T-cell (primary cell): ENCODE data around the gene HEMK1. TPM values are rescaled to one million over a fixed set of nuclear protein-coding genes. Genes with fewer than 3 reads are reported as not detected.

ENCODE experiments used
- ATAC-seq, 4 experiments: fragments of 200-7000 bp in 3 of 4; fragments of 150-1000 bp in 1 of 4; cut with Tn5 transposase; replicated peaks in 1 of 4; 1 replicate in 3 of 4; 2 replicates in 1 of 4; pipeline ENCODE4 v1.10.0; 2021; ENCODE audit warnings: moderate library complexity in 3 of 4, mild to moderate bottlenecking in 2 of 4, moderate number of reproducible peaks in 1 of 4
- CTCF ChIA-PET, 2 donors: fragments of 300-600 bp; sonication (Branson Sonifier 250); formaldehyde crosslinking; loops; one replicate each; lab custom pipeline; 2022; ENCODE audit warnings: antibody characterized with exemption in 2 of 2; lab: Charles Lee
- POLR2A ChIA-PET, 2 donors: fragments of 300-600 bp; sonication (Branson Sonifier 250); formaldehyde crosslinking; loops; one replicate each; lab custom pipeline; 2022; ENCODE audit warnings: antibody characterized with exemption in 2 of 2; lab: Charles Lee
- DNase-seq, 35 experiments: peaks; one replicate each; pipeline versions ENCODE4 v3.0.0 to v3.0.0-alpha.2; 2013 to 2023
- H3K27ac ChIP-seq: one replicate; pipeline ENCODE4 v1.5.1; 2013; ENCODE audit warnings: low read length
- H3K27me3 ChIP-seq, 2 experiments: replicated peaks in 1 of 2; 1 replicate in 1 of 2; 2 replicates in 1 of 2; pipeline versions ENCODE4 v1.6.1 to v1.7.0; 2013; ENCODE audit warnings: low read length in 1 of 2, mixed read lengths in 1 of 2; ENCODE audit not compliant: control insufficient read depth in 2 of 2, insufficient read depth in 2 of 2; ENCODE audit errors: extremely low read depth in 1 of 2
- H3K36me3 ChIP-seq, 2 donors: 1 replicate in 1 of 2; 2 replicates in 1 of 2; pipeline versions ENCODE4 v1.6.1 to v1.7.0; 2013; ENCODE audit warnings: low read length in 1 of 2; ENCODE audit not compliant: control insufficient read depth in 2 of 2, insufficient read depth in 1 of 2; ENCODE audit errors: extremely low read depth in 1 of 2
- H3K4me1 ChIP-seq, 2 experiments: 1 replicate in 1 of 2; 2 replicates in 1 of 2; pipeline versions ENCODE4 v1.6.1 to v1.7.0; 2013; ENCODE audit warnings: low read length in 2 of 2, mixed read lengths in 1 of 2; ENCODE audit not compliant: insufficient read depth in 2 of 2, control insufficient read depth in 1 of 2; ENCODE audit errors: extremely low read depth in 1 of 2
- H3K4me3 ChIP-seq, 2 donors: 1 replicate in 1 of 2; 2 replicates in 1 of 2; pipeline versions ENCODE4 v1.5.1 to v1.7.0; 2013; ENCODE audit warnings: mild to moderate bottlenecking in 2 of 2, low read length in 1 of 2, moderate library complexity in 1 of 2; ENCODE audit not compliant: control insufficient read depth in 1 of 2; ENCODE audit errors: extremely low read depth in 1 of 2
- H3K9me3 ChIP-seq: 2 replicates; pipeline ENCODE4 v1.7.0; 2013
- H3K27ac Mint-ChIP-seq, 2 donors: one replicate each; pipeline ENCODE4 v1.8.0; 2020 to 2021; ENCODE audit warnings: mild to moderate bottlenecking in 2 of 2, mixed read lengths in 2 of 2
- H3K27me3 Mint-ChIP-seq, 2 donors: one replicate each; pipeline ENCODE4 v1.8.0; 2021 to 2022; ENCODE audit warnings: mixed read lengths in 2 of 2
- H3K36me3 Mint-ChIP-seq: one replicate; pipeline ENCODE4 v1.8.0; 2021; ENCODE audit warnings: mixed read lengths
- H3K4me1 Mint-ChIP-seq, 3 donors: one replicate each; pipeline ENCODE4 v1.8.0; 2020 to 2022; ENCODE audit warnings: mixed read lengths in 3 of 3, mild to moderate bottlenecking in 1 of 3
- H3K4me3 Mint-ChIP-seq, 3 donors: one replicate each; pipeline ENCODE4 v1.8.0; 2020 to 2022; ENCODE audit warnings: mild to moderate bottlenecking in 3 of 3, mixed read lengths in 3 of 3, moderate library complexity in 3 of 3
- H3K9me3 Mint-ChIP-seq, 3 donors: one replicate each; pipeline ENCODE4 v1.8.0; 2020 to 2022; ENCODE audit warnings: mixed read lengths in 3 of 3
- WGBS: methylation state at CpG from one replicate; pipeline ENCODE4 v1.1.5; 2013; ENCODE audit warnings: missing lambda C conversion rate; ENCODE audit not compliant: insufficient coverage; 5-methylcytosine and 5-hydroxymethylcytosine counted together
- total RNA-seq, 35 experiments: library from RNA in 6 of 35; stranded (reverse) in 6 of 35; fragments of 120-200 nt in 1 of 35; gene quantifications; one replicate each; pipeline versions ENCODE4 v1.2.1 to v1.2.4 and lab custom pipeline; 2013 to 2026

HEMK1 gene
- total RNA-seq, 5 donors from 2014 or later (not counting 1 experiment from before 2014, with no cell fraction given), result 35.5 to 66.6 (median 42.0) TPM

DNA sequence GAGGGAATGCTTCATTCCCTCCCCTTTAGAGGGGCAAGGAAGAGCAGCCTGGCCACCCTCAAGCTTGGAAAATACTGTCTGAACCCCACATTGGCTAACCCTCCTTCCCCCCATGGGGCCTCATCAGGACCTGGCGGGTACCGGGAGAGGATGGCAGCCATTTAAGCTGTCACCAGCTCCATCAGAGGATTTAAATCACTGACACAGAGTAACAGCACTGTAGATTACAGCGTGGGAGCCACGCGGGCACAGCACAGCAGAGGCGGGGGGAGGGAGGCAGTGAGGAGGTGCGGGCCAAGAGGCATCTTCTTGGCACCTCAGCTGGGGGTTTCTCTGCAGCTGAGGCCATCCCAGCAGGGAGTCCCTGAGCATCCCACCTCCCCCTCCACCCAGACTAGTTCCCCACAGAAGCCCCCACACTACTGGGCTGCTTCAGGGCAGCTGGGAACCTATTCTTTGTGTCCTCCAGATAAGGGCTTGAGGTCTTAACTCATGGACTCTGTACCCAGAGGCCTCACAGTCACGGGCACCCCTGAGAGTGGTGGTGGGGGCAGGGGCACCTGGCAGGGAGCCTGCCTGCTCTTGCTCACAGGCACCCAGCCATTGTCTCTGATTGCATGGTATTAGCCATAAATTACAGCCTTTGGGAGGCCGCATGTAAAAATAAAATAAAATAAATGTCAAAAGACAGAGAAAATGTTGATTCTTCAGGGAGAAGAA is 44.0 kb upstream of the HEMK1 start:
- H3K27ac ChIP-seq, result no peak overlapping the region
- CTCF ChIA-PET, result interaction anchor here in 1 of 2 donors (0.6 kb wide), 1 partner anchor 10 kb away, joined by 5 read pairs; no protein-coding TSS in a partner anchor
- H3K4me3 Mint-ChIP-seq, result no peak overlapping the region

DNA sequence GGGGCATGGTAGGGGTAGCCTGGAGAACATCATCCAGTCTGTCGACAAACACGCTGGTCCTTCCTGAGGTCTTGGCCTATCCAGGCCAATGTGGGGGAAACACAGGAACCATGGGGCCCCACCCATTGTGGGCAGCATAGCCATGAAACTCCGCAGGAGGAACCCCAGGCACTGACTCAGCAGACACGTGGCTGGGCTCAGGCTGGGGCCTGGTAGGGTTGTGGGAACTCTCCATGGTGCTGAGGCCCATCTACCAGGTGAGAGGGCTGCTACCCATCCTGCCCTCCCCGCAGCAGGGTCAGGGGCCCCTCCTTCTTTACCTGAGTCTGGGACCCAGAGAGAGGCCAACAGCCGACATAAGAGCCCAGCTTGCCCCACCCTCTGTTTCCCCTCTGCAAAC is 43.3 kb upstream of the HEMK1 start:
- POLR2A ChIA-PET, result no interaction called here
- no peak overlapping the region for H3K4me3 ChIP-seq
- ATAC-seq (peak; percentile 24 to 63 (median 40)), DNase-seq (peak in 21 of 35 experiments; percentile 3 to 50 (median 24))
- H3K27me3 Mint-ChIP-seq, result peaks cover 4 to 13% of the 10 kb centered on the region in 2 donors
- H3K9me3 Mint-ChIP-seq, result no peaks in the 10 kb centered on the region
- no peak overlapping the region for H3K27ac Mint-ChIP-seq
- H3K4me1 Mint-ChIP-seq, result no peaks in the 10 kb centered on the region
- peaks cover 0 to 46% of the 10 kb centered on the region in 2 experiments for H3K27me3 ChIP-seq
- H3K4me1 ChIP-seq, result no peaks in the 10 kb centered on the region
- CTCF ChIA-PET, result no interaction called here
- WGBS, result 7% methylated on average over 5 of the region's 6 CpGs
- H3K27ac ChIP-seq, result no peak overlapping the region
- H3K4me3 Mint-ChIP-seq, result no peak overlapping the region
- no peaks in the 10 kb centered on the region for H3K36me3 Mint-ChIP-seq
- no peaks in the 10 kb centered on the region for H3K9me3 ChIP-seq
- no peaks in the 10 kb centered on the region for H3K36me3 ChIP-seq

More for the DNA sequence above, 44.0 kb upstream of the HEMK1 start:
- peaks cover 4 to 13% of the 10 kb centered on the region in 2 donors for H3K27me3 Mint-ChIP-seq
- no peaks in the 10 kb centered on the region for H3K9me3 Mint-ChIP-seq
- Histone ChIP-seq H3K9me3 (no peaks in the 10 kb centered on the region), H3K4me1 (no peaks in the 10 kb centered on the region), H3K36me3 (no peaks in the 10 kb centered on the region), H3K27me3 (peaks cover 0 to 40% of the 10 kb centered on the region in 2 experiments), H3K4me3 (no peak overlapping the region)
- POLR2A ChIA-PET, result no interaction called here
- no peaks in the 10 kb centered on the region for H3K36me3 Mint-ChIP-seq
- WGBS, result 61% methylated on average over 2 of the region's 9 CpGs
- no peaks in the 10 kb centered on the region for H3K4me1 Mint-ChIP-seq
- ATAC-seq (no peak), DNase-seq (no peak)
- no peak overlapping the region for H3K27ac Mint-ChIP-seq

DNA sequence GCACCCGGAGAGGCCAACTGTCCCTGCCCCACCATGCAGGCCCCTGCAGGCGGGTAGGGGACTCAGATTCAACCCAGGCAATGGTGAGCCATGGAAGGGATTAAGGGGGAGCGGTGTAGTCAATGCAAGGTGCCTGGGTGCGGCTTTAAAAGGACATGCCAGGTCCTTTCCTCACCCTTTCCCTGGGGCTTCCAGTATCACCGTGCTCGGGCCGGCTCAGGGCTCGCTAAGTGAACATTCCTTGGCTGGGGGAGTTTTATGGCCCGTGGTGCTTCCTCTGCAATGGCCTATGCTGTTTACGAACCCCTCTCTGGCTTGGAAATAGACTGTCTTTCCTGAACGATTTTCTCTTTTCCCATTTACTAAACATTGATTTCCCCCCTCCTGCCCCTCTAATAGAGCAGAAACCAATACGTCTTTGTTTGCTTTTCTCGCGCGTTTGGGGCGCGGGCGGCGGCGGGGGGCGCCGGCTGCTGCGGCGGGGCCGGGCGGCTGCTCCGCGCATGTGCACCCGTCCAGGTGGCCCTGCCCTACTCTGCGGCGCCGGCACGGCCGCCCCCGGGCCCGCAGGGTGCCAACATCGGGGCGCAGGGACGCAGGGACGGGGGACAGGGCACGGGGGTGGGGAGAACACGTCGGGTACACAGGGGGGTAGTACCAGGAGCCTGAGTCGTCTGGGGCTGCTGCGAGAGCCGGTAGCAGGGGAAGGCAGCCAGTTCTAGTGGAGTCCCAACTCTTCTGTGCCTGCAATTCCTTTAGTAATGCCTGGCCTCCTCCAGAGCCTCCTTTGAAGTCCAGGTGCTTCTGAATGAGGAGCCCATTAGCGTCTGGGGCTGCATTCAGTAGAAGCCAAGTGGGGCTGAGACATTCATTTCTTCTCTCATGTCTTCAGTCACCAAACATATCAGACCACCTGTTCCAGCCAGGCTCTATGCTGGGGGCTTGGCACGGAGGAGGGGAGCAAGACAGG is 39.0 kb upstream of the HEMK1 start:
- 18% methylated on average over 39 of the region's 48 CpGs for WGBS
- no peak overlapping the region for H3K4me3 Mint-ChIP-seq

DNA sequence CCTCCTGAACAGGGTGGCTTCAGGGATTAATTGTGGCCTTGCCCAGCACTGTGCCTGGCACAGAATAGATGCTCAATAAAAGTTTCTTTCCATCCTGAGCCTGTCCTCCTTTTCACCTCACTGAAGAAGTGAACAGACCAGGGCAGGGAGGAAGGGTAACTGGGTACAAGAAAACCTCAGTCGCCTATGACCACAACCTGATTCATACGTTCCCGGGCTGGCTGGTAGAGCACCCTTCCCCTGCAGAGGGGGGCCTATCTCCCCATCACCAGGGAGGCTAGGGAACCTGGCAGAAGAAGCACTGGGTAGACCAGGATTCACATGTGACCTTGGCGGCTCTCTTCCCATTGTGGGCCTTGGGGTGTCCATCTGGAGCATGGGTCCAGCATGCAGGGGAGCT is 38.1 kb upstream of the HEMK1 start:
- Histone ChIP-seq H3K36me3 (no peaks in the 10 kb centered on the region), H3K27me3 (peaks cover 0 to 71% of the 10 kb centered on the region in 2 experiments), H3K4me1 (no peaks in the 10 kb centered on the region), H3K27ac (no peak overlapping the region), H3K9me3 (no peaks in the 10 kb centered on the region), H3K4me3 (no peak overlapping the region)
- no peaks in the 10 kb centered on the region for H3K9me3 Mint-ChIP-seq
- ChIA-PET CTCF (no interaction called here), POLR2A (no interaction called here)
- ATAC-seq (no peak), DNase-seq (no peak)
- 75% methylated on average over 1 of the region's 4 CpGs for WGBS
- H3K4me1 Mint-ChIP-seq, result no peaks in the 10 kb centered on the region
- H3K27ac Mint-ChIP-seq, result no peak overlapping the region
- no peaks in the 10 kb centered on the region for H3K36me3 Mint-ChIP-seq
- no peak overlapping the region for H3K4me3 Mint-ChIP-seq
- H3K27me3 Mint-ChIP-seq, result peaks cover 19 to 24% of the 10 kb centered on the region in 2 donors

More for the DNA sequence above, 39.0 kb upstream of the HEMK1 start:
- no peaks in the 10 kb centered on the region for H3K4me1 Mint-ChIP-seq
- H3K9me3 Mint-ChIP-seq, result no peaks in the 10 kb centered on the region
- H3K4me3 ChIP-seq, result no peak overlapping the region
- POLR2A ChIA-PET, result no interaction called here
- no peak for DNase-seq
- no peak overlapping the region for H3K27ac ChIP-seq
- no peaks in the 10 kb centered on the region for H3K36me3 ChIP-seq
- CTCF ChIA-PET, result no interaction called here
- ATAC-seq, result no peak
- no peaks in the 10 kb centered on the region for H3K4me1 ChIP-seq
- H3K27me3 ChIP-seq, result peaks cover 0 to 75% of the 10 kb centered on the region in 2 experiments
- no peaks in the 10 kb centered on the region for H3K36me3 Mint-ChIP-seq
- H3K27me3 Mint-ChIP-seq, result peaks cover 14 to 21% of the 10 kb centered on the region in 2 donors
- no peak overlapping the region for H3K27ac Mint-ChIP-seq
- no peaks in the 10 kb centered on the region for H3K9me3 ChIP-seq

DNA sequence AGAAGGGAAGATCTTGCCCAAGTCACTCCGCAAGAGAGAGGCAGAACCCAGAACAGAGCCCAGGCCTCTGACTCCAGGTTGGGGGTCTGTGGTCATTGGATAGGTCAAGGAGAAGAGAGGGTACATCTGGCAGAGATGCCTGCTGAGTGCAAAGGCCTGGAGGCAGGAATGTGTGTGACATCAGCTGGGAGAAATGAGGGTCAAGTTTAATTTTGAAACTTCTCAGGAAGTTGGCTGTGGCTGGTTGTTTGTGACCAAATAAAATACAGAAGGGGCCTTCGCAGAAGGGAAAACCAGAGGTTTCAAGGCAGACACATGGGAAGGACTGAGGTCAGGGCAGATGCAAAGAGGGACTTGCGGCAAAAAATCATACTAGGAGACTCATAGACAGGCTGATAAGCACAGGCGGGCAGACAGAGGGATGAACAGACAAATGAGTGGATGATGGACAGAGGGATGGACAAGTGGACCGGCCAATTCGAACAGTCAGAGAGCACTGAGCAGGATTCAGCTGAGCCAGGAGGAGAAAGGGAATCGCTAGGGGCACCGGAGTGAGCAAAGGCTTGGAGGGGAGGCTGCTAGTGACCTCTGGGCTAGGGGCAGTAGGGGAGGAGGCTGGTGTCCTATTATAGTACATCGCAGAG is 37.1 kb upstream of the HEMK1 start:
- peaks cover 0 to 69% of the 10 kb centered on the region in 2 experiments for H3K27me3 ChIP-seq
- DNase-seq (no peak), ATAC-seq (no peak)
- H3K27ac ChIP-seq, result no peak overlapping the region
- no peaks in the 10 kb centered on the region for H3K4me1 Mint-ChIP-seq
- no peaks in the 10 kb centered on the region for H3K4me1 ChIP-seq
- H3K27me3 Mint-ChIP-seq, result peaks cover 26 to 27% of the 10 kb centered on the region in 2 donors
- no peaks in the 10 kb centered on the region for H3K9me3 Mint-ChIP-seq
- H3K9me3 ChIP-seq, result no peaks in the 10 kb centered on the region
- no peak overlapping the region for H3K4me3 Mint-ChIP-seq
- WGBS, result 88% methylated on average over 8 of the region's 9 CpGs
- CTCF ChIA-PET, result no interaction called here
- POLR2A ChIA-PET, result no interaction called here
- H3K4me3 ChIP-seq, result no peak overlapping the region
- H3K27ac Mint-ChIP-seq, result peak overlapping the region in 1 of 2 donors; percentile 21
- H3K36me3 Mint-ChIP-seq, result no peaks in the 10 kb centered on the region
- H3K36me3 ChIP-seq, result no peaks in the 10 kb centered on the region

DNA sequence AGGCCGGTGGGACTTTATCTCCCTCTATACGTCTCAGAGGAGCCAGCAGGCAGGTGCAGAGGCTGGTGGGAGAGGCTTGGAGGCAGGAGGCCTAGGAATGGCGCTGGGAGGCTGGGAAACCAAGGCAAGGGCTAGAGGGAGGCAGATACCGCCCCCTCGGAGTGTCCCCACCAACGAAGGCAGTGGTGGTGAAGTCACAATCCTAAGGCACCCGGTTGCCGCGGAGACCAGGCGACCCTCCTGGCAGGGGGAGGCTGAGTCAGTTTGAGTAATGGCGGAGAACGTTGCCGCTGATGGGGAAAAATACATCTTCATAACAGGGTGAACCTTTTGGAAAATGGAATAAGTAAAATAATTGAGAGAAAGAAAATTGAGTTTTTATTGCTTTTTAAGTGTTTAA is 36.0 kb upstream of the HEMK1 start:
- Histone ChIP-seq H3K4me3 (no peak overlapping the region), H3K4me1 (no peaks in the 10 kb centered on the region), H3K27ac (no peak overlapping the region), H3K27me3 (peaks cover 0 to 72% of the 10 kb centered on the region in 2 experiments), H3K9me3 (no peaks in the 10 kb centered on the region), H3K36me3 (no peaks in the 10 kb centered on the region)
- ATAC-seq (no peak), DNase-seq (no peak)
- CTCF ChIA-PET, result no interaction called here
- H3K4me1 Mint-ChIP-seq, result no peaks in the 10 kb centered on the region
- WGBS, result 89% methylated on average over 7 of the region's 13 CpGs
- no peaks in the 10 kb centered on the region for H3K9me3 Mint-ChIP-seq
- H3K4me3 Mint-ChIP-seq, result no peak overlapping the region
- POLR2A ChIA-PET, result no interaction called here
- H3K36me3 Mint-ChIP-seq, result no peaks in the 10 kb centered on the region
- no peak overlapping the region for H3K27ac Mint-ChIP-seq
- H3K27me3 Mint-ChIP-seq, result peaks cover 28 to 32% of the 10 kb centered on the region in 2 donors
